Small intestine (tissue), 7 donors: ENCODE results near the gene PHB1. TPM values are rescaled to one million over a fixed set of nuclear protein-coding genes. Genes with fewer than 3 reads are reported as not detected.
"Not testable (repeated sequence)": the region's sequence is repeated elsewhere in the genome, so short reads cannot be mapped to it uniquely, and the experiment has no call there.

Source experiments
- DNase-seq, 2 donors: peaks; one replicate each; pipeline versions ENCODE4 v3.0.0 to v3.0.0-alpha.2; 2013
- FAIRE-seq: peaks from 2 replicates; lab custom pipeline; 2012; peaks lifted over from hg19 to GRCh38; lab: Jason Lieb, UNC
- H3K27ac ChIP-seq, 3 donors: one replicate each; pipeline ENCODE4 v1.5.1; 2013; ENCODE audit warnings: low read length in 2 of 3, mild to moderate bottlenecking in 2 of 3, control low read depth in 1 of 3, inconsistent platforms in 1 of 3, low read depth in 1 of 3, moderate library complexity in 1 of 3
- H3K27me3 ChIP-seq, 3 donors: one replicate each; pipeline ENCODE4 v1.6.1; 2013; ENCODE audit warnings: low read length in 3 of 3, inconsistent platforms in 1 of 3; ENCODE audit not compliant: control insufficient read depth in 3 of 3, insufficient read depth in 3 of 3
- H3K36me3 ChIP-seq, 3 donors: one replicate each; pipeline ENCODE4 v1.6.1; 2013; ENCODE audit warnings: low read length in 3 of 3, inconsistent platforms in 1 of 3, low read depth in 1 of 3, mild to moderate bottlenecking in 1 of 3, moderate library complexity in 1 of 3; ENCODE audit not compliant: control insufficient read depth in 3 of 3, insufficient read depth in 2 of 3
- H3K4me1 ChIP-seq, 3 donors: one replicate each; pipeline ENCODE4 v1.6.1; 2013; ENCODE audit warnings: low read length in 2 of 3, inconsistent platforms in 1 of 3, low read depth in 1 of 3, mild to moderate bottlenecking in 1 of 3, moderate library complexity in 1 of 3; ENCODE audit not compliant: control insufficient read depth in 3 of 3, insufficient read depth in 2 of 3
- H3K4me3 ChIP-seq, 3 donors: one replicate each; pipeline ENCODE4 v1.5.1; 2013; ENCODE audit warnings: low read length in 3 of 3, control low read depth in 1 of 3, inconsistent platforms in 1 of 3, low read depth in 1 of 3, mild to moderate bottlenecking in 1 of 3, moderate library complexity in 1 of 3
- H3K9me3 ChIP-seq, 2 donors: one replicate each; pipeline ENCODE4 v1.6.1; 2013; ENCODE audit warnings: low read depth in 1 of 2, low read length in 1 of 2; ENCODE audit not compliant: control insufficient read depth in 2 of 2, insufficient read depth in 1 of 2
- WGBS, 3 donors: extraction: QIAGEN DNeasy Blood & Tissue Kit; methylation state at CpG; one replicate each; pipeline ENCODE4 v1.1.7; 2013; 5-methylcytosine and 5-hydroxymethylcytosine counted together
- polyA plus RNA-seq, 4 donors: library from polyadenylated mRNA; stranded (reverse) in 3 of 4; unstranded in 1 of 4; fragments of 200-250 nt in 3 of 4; fragments of 120-200 nt in 1 of 4; gene quantifications; one replicate each; pipeline versions ENCODE4 v1.2.1 to v1.2.3, GENCODE V29; 2013
- donor health status: healthy with polysubstance abuse.
- donor health status: control.
- donor health status: control.
- donor health status: Bipolar disorder and iron deficiency.
- donor health status: healthy.

Gene PHB1
- polyA plus RNA-seq, 4 donors = 108 to 301 (median 134) TPM

DNA sequence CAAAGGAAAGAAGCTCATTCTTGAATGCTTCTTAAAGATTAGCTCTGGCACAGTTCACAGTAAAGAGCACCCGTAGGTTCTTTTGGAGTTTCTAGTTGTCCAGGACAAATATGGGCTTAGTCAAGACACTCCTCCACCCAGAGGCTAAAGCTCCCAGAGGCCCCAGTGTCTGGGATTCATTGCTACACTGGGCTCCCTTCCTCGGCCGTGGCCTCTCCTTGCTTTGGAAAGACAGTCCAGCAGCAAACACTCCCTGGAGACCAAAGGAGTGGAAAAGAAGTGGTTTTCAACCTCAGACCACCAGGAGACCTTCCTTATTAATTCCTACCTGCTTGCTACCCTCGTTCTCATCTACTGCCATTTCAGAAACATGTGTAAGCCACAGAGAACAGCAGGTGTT, 17.1 kb downstream of the PHB1 start:
- Histone ChIP-seq H3K36me3 (peaks cover 0 to 7% (median 0%) of the 10 kb centered on the region in 3 donors), H3K27ac (no peak overlapping the region), H3K27me3 (no peaks in the 10 kb centered on the region), H3K4me1 (no peaks in the 10 kb centered on the region), H3K4me3 (no peak overlapping the region), H3K9me3 (no peaks in the 10 kb centered on the region)
- no peak for FAIRE-seq
- no peak for DNase-seq
- WGBS, 3 donors = 57 to 68% (median 61%) methylated on average over 4 of the region's 4 CpGs

- WGBS, 3 donors = 74 to 90% (median 84%) methylated on average over 8 of the region's 8 CpGs
- peaks cover 2 to 16% (median 5%) of the 10 kb centered on the region in 3 donors for H3K4me1 ChIP-seq
- H3K9me3 ChIP-seq = no peaks in the 10 kb centered on the region
- DNase-seq (no peak), FAIRE-seq (no peak)
- no peak overlapping the region for H3K27ac ChIP-seq
- no peaks in the 10 kb centered on the region for H3K36me3 ChIP-seq
- H3K4me3 ChIP-seq = no peak overlapping the region
- no peaks in the 10 kb centered on the region for H3K27me3 ChIP-seq
Measured at GRCh38 chr17:49393491-49394255, 21.0 kb downstream of the PHB1 start.

DNA sequence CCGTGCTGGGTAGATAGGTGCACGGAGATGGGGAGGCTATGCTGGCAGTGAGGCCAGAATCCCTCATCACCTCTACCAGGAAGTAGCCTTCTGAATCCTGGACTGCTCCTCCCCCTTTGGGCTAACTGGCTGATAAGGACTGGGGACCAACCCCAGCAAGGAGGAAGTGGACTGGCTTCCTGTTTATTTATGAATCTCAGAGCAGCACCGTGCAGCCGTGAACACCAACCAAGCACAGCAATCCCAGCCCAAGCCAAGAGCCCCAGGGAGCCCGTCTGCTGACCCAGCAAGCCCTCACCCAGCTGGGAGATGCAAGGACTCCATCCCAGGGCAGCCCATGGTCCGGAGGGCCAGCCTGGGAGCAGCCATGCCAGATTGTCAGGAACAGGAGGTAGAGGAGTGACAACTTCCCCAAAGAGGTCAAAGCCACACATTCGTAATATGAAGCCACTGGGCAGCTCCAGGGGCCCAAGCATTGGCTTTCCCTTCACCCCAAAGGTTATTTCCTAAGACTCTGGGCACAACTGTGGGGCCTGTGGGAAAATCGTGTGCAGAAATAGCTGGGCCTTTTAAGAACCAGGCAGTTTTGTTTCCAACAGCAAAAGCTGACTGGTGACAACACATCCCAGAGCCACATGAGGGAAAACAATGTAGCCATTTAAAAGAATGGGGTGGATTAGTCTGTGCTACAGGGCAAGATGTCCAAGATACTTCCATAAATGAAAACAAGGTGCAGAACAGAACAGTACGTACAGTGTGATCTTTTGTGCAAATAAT, 23.9 kb downstream of the PHB1 start:
- Histone ChIP-seq H3K27ac (peak overlapping the region in 2 of 3 donors; percentile 5 to 92), H3K9me3 (no peaks in the 10 kb centered on the region), H3K36me3 (no peaks in the 10 kb centered on the region), H3K27me3 (no peaks in the 10 kb centered on the region), H3K4me1 (peaks cover 2 to 16% (median 5%) of the 10 kb centered on the region in 3 donors), H3K4me3 (no peak overlapping the region)
- DNase-seq (peak; percentile 14 to 80), FAIRE-seq (no peak)
- whole genome bisulfite sequencing, 3 donors = 47 to 58% (median 49%) methylated on average over 9 of the region's 9 CpGs

GRCh38 chr17:49389514-49390347, 25.0 kb downstream of the PHB1 start:
- H3K4me1 ChIP-seq = peaks cover 2 to 16% (median 5%) of the 10 kb centered on the region in 3 donors
- not testable (repeated sequence) for DNase-seq, H3K9me3 ChIP-seq, H3K27me3 ChIP-seq, H3K4me3 ChIP-seq, H3K36me3 ChIP-seq, FAIRE-seq
- H3K27ac ChIP-seq = peak overlapping the region in 1 of 3 donors; percentile 92
- 77 to 81% (median 79%) methylated on average over 12 of the region's 12 CpGs for WGBS, 3 donors

DNA sequence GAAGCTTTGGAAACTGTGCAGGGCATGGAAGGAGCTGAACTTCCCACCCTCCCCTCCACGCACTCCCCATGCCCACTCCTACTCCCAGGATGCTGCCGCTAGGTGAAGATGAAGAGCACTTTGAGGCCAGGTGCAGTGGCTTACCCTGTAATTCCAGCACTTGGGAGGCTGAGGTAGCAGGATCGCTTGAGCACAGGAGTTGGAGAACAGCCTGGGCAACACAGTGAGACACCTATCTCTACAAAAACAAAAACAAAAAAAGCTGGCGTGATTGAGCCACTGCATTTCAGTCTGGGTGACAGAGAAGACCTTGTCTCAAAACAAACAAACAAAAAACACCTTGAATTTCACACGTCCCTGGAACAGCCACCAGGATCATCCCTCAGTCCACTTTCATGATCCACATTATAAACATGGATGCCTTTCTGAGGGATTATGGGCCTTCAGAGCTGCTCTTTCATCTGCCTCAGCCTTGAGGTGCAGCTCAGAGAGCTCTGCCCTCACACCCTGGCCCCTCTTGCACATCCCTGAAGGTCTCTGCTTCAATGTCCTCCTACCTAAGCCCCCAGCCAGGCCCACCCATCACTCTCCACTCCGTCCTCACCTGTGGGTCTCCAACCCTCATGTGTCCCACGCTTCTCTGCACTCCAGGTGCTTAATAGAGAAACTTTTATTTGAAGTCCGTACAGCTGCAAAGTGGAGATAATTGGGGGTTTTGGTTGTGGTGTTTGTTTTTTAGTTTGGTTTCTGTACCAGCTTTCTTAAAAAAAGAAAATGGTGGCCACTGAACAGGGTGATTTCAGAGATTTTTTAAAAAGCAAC, 25.8 kb downstream of the PHB1 start:
- H3K36me3 ChIP-seq = no peaks in the 10 kb centered on the region
- no peaks in the 10 kb centered on the region for H3K27me3 ChIP-seq
- peak overlapping the region in 2 of 3 donors; percentile 39 to 66 for H3K27ac ChIP-seq
- H3K9me3 ChIP-seq = no peaks in the 10 kb centered on the region
- DNase-seq = no peak
- peaks cover 2 to 16% (median 5%) of the 10 kb centered on the region in 3 donors for H3K4me1 ChIP-seq
- no peak for FAIRE-seq
- no peak overlapping the region for H3K4me3 ChIP-seq
- WGBS, 3 donors = 84 to 92% (median 88%) methylated on average over 8 of the region's 8 CpGs

- Histone ChIP-seq H3K4me1 (peaks cover 2 to 16% (median 5%) of the 10 kb centered on the region in 3 donors), H3K27me3 (no peaks in the 10 kb centered on the region), H3K27ac (peak overlapping the region in 2 of 3 donors; percentile 39 to 66), H3K9me3 (no peaks in the 10 kb centered on the region), H3K36me3 (no peaks in the 10 kb centered on the region), H3K4me3 (no peak overlapping the region)
- 62 to 81% (median 63%) methylated on average over 6 of the region's 6 CpGs for WGBS, 3 donors
- DNase-seq = peak in 1 of 2 donors; percentile 40
- FAIRE-seq = no peak
Measured at GRCh38 chr17:49388290-49388640, 26.4 kb downstream of the PHB1 start.

- no peak overlapping the region for H3K4me3 ChIP-seq
- DNase-seq = no peak
- peak overlapping the region in 1 of 3 donors; percentile 63 for H3K27ac ChIP-seq
- FAIRE-seq = no peak
- peaks cover 2 to 16% (median 5%) of the 10 kb centered on the region in 3 donors for H3K4me1 ChIP-seq
- H3K36me3 ChIP-seq = no peaks in the 10 kb centered on the region
- WGBS, 3 donors = 69 to 80% (median 69%) methylated on average over 11 of the region's 11 CpGs
- no peaks in the 10 kb centered on the region for H3K9me3 ChIP-seq
- H3K27me3 ChIP-seq = no peaks in the 10 kb centered on the region
Measured at GRCh38 chr17:49387498-49388289, 27.0 kb downstream of the PHB1 start.
